Thoracic aorta (tissue), 2 donors: ENCODE results near the gene EBF4. TPM values are rescaled to one million over a fixed set of nuclear protein-coding genes. Genes with fewer than 3 reads are reported as not detected.
A peak's percentile ranks its signal among the peaks of the same experiment; 100 is the strongest.

ENCODE experiments used
- ATAC-seq: fragments of 150-250 bp; one replicate; pipeline ENCODE4 v1.8.0; 2017; ENCODE audit warnings: low read depth; ENCODE audit not compliant: insufficient number of reproducible peaks, low FRiP score
- DNase-seq: peaks from one replicate; pipeline ENCODE4 v3.0.0-alpha.2; 2020; ENCODE audit warnings: low spot score
- H3K27ac ChIP-seq, 2 donors: fragments of 200-600 bp; sonication (generic); 1 replicate in 1 of 2; 2 replicates in 1 of 2; pipeline ENCODE4 v1.5.1; 2016; ENCODE audit warnings: mild to moderate bottlenecking in 2 of 2, moderate library complexity in 2 of 2
- H3K27me3 ChIP-seq: fragments of 200-600 bp; sonication (generic); replicated peaks from 2 replicates; pipeline ENCODE4 v1.6.0; 2016; ENCODE audit warnings: mild to moderate bottlenecking; ENCODE audit not compliant: insufficient read depth
- H3K36me3 ChIP-seq: fragments of 200-600 bp; sonication (generic); one replicate; pipeline ENCODE4 v1.5.1; 2016
- H3K4me1 ChIP-seq, 2 donors: fragments of 200-600 bp; sonication (generic); 1 replicate in 1 of 2; 2 replicates in 1 of 2; pipeline versions ENCODE4 v1.5.1 to v1.6.0; 2016; ENCODE audit warnings: low read depth in 2 of 2, mild to moderate bottlenecking in 1 of 2; ENCODE audit not compliant: control insufficient read depth in 1 of 2
- H3K4me3 ChIP-seq: fragments of 200-600 bp; sonication (generic); 2 replicates; pipeline ENCODE4 v1.5.1; 2016; ENCODE audit warnings: mild to moderate bottlenecking
- H3K9me3 ChIP-seq: fragments of 200-600 bp; sonication (generic); 2 replicates; pipeline ENCODE4 v1.5.1; 2016
- CTCF ChIP-seq: fragments of 200-600 bp; sonication (generic); IDR thresholded peaks from one replicate; pipeline ENCODE4 v1.5.1; 2019; ENCODE audit warnings: antibody characterized with exemption
- total RNA-seq, 2 donors: library from RNA; depleted of rRNA; stranded (reverse); fragments of >200 nt; gene quantifications; one replicate each; pipeline versions ENCODE4 v1.1.0 to v1.2.3, GENCODE V29; 2016

EBF4 gene
- total RNA-seq, 2 donors from 2014 or later, result 14.1 to 16.6 TPM

GRCh38 chr20:2653556-2654383 lies 38.8 kb upstream of the EBF4 start:
- peaks cover 8 to 26% of the 10 kb centered on the region in 2 donors for H3K4me1 ChIP-seq
- H3K4me3 ChIP-seq, result peak overlapping the region; percentile 96
- no peaks in the 10 kb centered on the region for H3K27me3 ChIP-seq
- H3K27ac ChIP-seq, result no peak overlapping the region
- ATAC-seq (no peak), DNase-seq (no peak)
- H3K9me3 ChIP-seq, result no peaks in the 10 kb centered on the region
- H3K36me3 ChIP-seq, result peaks cover 40% of the 10 kb centered on the region
- no peak for TF ChIP-seq CTCF

- H3K27ac ChIP-seq, result no peak overlapping the region
- peaks cover 45% of the 10 kb centered on the region for H3K36me3 ChIP-seq
- no peaks in the 10 kb centered on the region for H3K27me3 ChIP-seq
- H3K9me3 ChIP-seq, result no peaks in the 10 kb centered on the region
- no peak overlapping the region for H3K4me3 ChIP-seq
- no peak for TF ChIP-seq CTCF
- DNase-seq (no peak), ATAC-seq (no peak)
- H3K4me1 ChIP-seq, result peaks cover 8 to 26% of the 10 kb centered on the region in 2 donors
Measured at GRCh38 chr20:2654384-2654822, 38.2 kb upstream of the EBF4 start.

GRCh38 chr20:2654831-2655230 lies 37.7 kb upstream of the EBF4 start:
- no peak for TF ChIP-seq CTCF
- no peaks in the 10 kb centered on the region for H3K27me3 ChIP-seq
- no peak for DNase-seq
- peaks cover 8 to 26% of the 10 kb centered on the region in 2 donors for H3K4me1 ChIP-seq
- no peak overlapping the region for H3K27ac ChIP-seq
- ATAC-seq, result no peak
- no peak overlapping the region for H3K4me3 ChIP-seq
- no peaks in the 10 kb centered on the region for H3K9me3 ChIP-seq
- peaks cover 49% of the 10 kb centered on the region for H3K36me3 ChIP-seq

GRCh38 chr20:2655331-2656116 lies 37.1 kb upstream of the EBF4 start:
- no peak for DNase-seq
- Histone ChIP-seq H3K9me3 (no peaks in the 10 kb centered on the region), H3K4me1 (peaks cover 8 to 26% of the 10 kb centered on the region in 2 donors), H3K4me3 (no peak overlapping the region), H3K27ac (no peak overlapping the region), H3K27me3 (no peaks in the 10 kb centered on the region), H3K36me3 (peaks cover 55% of the 10 kb centered on the region)
- no peak for ATAC-seq
- no peak for TF ChIP-seq CTCF

- DNase-seq, result no peak
- H3K36me3 ChIP-seq, result peaks cover 57% of the 10 kb centered on the region
Measured at GRCh38 chr20:2656471-2657117, 36.0 kb upstream of the EBF4 start.

More at GRCh38 chr20:2656471-2657117, 36.0 kb upstream of the EBF4 start:
- peaks cover 4 to 19% of the 10 kb centered on the region in 2 donors for H3K4me1 ChIP-seq
- H3K27me3 ChIP-seq, result no peaks in the 10 kb centered on the region
- H3K4me3 ChIP-seq, result no peak overlapping the region
- H3K27ac ChIP-seq, result no peak overlapping the region
- TF ChIP-seq CTCF, result no peak
- ATAC-seq, result no peak
- no peaks in the 10 kb centered on the region for H3K9me3 ChIP-seq
